Sciatic nerve (tissue), 2 donors: ENCODE measurements around the gene ARID3A. TPM values are rescaled to one million over a fixed set of nuclear protein-coding genes. Genes with fewer than 3 reads are reported as not detected.
A peak's percentile ranks its signal among the peaks of the same experiment; 100 is the strongest.
"Not testable (repeated sequence)": the region's sequence is repeated elsewhere in the genome, so short reads cannot be mapped to it uniquely, and the experiment has no call there.

Source experiments
- ATAC-seq: fragments of 200-7000 bp; cut with Tn5 transposase; one replicate; pipeline ENCODE4 v1.9.1; 2020; ENCODE audit warnings: mild to moderate bottlenecking, moderate library complexity
- DNase-seq: peaks from one replicate; pipeline ENCODE4 v3.0.0-alpha.2; 2020; ENCODE audit warnings: low spot score
- intact Hi-C: fragments of 100-400 bp; cut with DNase I; formaldehyde crosslinking; loops from one replicate; pipeline ENCODE4 v1.14.2; 2022
- total RNA-seq: library from RNA; stranded (reverse); fragmentation: NEBNext Ultra II Directional; extraction: Animal tissue kit (Norgen Biotek cat#: 25700); gene quantifications from one replicate; pipeline ENCODE4 v1.2.1, GENCODE V29; 2021
- donor health status: DM: no; HTN: no; CAD: no.
- donor health status: DM: no; HTN: no; CAD: no.

ARID3A gene
- total RNA-seq, 1 donor from 2014 or later = 13.6 TPM

DNA sequence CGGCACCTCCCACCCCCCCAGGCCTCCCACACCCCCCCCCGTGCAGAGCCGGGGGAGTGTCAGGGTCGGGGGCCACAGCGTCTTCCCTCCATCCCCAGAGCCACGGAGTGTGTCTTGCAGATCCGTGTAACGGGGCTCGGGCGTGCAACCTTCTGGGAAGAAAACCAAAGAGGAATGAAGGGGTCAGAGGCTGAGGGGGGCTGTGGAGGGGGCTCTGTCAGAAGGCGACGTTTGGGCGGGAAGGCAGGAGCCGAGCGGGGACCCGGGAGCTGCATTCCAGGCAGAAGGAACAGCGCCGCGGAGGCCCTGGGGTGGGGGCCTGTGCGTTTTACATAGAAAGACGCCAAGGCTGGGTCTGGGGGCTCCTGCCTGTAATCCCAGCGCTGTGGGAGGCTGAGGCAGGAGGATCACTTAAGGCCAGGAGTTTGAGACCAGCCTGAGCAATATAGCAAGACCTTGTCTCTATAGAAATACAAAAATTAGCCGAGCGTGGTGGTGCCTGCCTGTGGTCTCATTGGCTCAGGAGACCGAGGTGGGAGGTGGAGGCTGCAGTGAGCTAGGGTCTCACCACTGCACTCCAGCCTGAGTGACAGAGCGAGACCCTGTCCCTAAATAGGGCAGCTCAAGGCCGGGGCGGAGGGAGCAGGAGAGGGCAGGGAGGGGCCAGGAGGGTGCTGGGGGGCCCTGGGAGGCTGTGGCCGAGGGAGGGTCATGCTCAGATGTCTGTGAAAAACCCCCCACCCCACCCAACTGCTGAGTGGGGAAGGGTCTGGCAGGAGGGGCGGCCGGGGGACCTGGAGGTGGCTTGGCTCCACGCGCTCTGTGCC, 27.8 kb downstream of the ARID3A start:
- intact Hi-C loops = no loop called here
- ATAC-seq (peak; percentile 18), DNase-seq (no peak)

DNA sequence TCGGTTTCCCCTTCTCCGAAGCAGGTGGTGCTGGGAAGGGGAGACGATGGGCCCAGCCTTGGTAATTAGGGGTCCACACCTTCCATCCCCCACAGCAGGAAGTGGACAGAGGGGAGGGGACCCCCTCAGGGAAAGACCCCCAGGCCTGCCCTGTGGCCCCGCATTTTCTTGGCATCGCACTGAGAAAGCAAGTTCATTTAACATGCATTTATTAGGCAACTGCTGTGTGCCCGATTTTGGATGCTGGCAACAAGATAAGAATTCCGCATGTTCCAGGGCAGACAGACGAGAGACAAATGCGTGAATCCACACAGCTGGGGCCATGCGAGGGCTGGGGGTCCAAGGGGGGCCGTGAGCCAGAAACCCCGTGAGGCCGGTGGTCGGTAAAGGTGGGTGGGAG, 28.4 kb downstream of the ARID3A start:
- intact Hi-C loops = no loop called here
- DNase-seq = no peak
- ATAC-seq = no peak

DNA sequence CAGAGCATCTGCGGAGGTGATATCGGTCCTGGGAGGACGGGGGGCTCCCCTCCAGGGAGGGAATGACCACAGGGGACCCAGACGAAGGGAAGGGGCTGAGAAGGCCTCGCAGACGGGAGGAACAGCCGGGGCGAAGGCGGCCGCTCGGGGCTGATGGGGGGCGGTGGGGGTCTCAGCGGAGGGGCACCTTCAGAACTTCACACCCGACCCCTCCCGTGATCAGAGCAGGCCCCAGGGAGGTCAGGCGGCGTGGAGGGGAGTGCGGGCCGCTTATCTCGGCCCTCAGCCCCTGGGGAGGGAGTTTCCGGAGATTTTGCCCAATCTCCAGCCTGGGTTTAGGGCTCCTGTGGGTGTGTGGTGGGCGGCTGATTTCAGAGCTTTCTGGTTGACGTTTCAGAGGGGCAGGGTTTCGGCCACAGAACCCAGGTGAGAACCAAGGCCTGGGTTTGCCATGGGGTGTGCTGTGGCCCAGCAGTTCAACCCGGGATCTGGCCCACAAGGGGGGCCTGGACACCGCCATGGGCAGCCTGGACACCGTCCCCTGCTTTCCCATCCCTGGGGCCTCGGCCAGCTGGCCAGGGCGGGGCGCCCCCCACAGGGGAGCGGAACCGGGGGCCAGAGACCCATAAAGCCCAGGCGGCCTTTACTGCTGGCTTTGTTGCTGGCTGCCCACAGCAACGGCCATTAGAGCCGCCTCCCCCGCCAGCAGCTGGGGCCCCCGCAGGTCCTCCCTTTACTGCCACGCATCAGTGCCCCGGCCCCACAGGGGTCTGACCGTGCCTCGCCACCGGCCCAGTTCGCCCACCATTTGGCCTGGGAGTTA, 29.0 kb downstream of the ARID3A start:
- ATAC-seq (peak; percentile 44), DNase-seq (no peak)
- intact Hi-C loops = no loop called here

DNA sequence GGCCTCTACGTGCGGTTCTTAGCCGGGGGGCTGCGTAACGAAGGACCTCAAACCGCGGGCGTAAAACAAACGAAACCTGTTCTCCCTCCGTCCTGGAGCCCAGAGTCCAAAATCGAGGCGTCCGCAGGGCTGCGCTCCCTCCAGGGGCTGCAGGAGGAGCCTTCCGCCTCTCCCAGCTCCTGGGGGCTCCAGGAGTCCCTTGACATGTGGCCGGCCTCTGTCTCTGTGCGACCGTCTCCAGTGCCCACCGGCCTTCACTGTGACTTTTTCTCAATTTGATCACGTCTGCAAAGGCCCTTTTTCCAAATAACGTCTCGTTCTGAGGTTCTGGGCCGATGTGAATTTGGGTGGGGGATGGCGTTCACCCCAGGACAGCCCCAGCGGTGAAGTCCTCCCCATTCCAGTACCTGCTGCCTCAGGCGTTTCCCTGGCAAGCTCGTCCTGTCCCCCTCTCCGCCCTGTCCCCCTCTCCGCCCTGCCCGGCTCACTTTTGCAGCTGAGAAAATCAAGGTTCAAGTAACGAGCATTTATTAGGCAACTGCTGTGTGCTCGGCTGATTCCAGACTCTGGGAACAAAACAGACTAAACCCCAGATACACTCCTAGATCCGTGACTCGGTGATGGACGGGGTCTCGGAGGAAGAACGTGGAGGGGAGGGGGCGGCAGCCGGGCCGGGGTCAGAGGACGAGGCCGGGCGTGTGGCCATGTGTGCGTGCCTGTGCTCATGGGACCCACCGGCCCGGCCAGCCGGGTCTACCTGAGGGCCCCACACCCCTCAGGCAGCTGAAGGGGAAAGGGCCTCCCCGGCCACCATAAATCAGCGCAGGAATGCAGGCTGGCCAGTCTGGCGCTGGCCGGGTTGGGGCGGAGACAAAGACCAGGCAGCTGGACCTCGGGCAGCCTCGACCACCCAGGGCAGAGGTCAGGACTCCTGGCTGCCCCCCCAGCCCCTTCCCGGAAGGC, 30.2 kb downstream of the ARID3A start:
- intact Hi-C loops = no loop called here
- no peak for ATAC-seq
- DNase-seq = no peak

DNA sequence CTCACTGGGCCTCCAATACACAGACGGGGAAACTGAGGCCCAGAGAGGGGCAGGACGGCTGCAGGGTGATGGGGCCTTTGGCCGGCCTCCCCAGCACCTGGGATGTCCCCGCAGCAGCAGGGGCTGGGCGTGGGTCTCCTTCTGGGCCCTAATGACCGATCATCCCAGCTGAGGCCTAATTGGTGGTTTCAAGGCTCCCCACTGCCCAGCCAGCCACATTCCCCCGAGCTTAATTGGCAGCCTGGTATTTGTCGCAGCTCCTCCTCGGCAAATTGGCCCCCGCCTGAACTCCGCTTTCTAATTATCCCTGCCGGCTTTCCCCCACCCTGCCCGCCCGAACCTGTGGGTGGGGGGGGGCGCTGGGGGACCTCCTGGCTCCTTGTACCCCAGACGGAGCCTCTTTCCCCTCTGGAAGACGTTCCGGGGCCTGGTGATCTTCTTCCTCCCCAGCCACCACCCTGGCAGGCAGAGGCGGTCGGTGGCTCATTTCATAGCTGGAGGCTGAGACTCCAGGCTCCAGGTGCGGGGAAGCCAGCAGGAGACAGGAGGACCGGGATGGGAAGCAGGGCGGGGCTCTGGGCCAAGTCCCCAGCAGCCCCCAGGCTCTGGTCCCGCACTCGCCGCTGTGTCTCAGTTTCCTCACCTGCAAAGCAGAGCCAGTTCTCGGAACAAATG, 31.1 kb downstream of the ARID3A start:
- no peak for DNase-seq
- no peak for ATAC-seq
- intact Hi-C loops = no loop called here

DNA sequence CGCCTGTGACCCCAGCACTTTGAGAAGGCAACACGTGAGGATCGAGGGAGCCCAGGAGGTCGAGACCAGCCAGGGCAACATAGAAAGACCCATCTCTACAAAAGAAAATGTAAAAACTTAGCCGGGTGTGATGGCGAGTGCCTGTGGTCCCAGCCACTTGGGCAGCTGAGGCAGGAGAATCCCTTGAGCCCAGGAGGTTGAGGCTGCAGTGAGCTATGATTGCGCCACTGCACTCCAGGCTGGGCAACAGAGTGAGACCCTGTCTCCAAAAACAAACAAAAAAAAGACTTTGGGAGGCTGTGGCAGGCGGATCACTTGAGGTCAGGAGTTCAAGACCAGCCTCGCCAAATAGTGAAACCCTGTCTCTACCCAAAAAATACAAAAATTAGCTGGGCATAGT, 31.7 kb downstream of the ARID3A start:
- intact Hi-C loops, DNase-seq, ATAC-seq: not testable (repeated sequence)

DNA sequence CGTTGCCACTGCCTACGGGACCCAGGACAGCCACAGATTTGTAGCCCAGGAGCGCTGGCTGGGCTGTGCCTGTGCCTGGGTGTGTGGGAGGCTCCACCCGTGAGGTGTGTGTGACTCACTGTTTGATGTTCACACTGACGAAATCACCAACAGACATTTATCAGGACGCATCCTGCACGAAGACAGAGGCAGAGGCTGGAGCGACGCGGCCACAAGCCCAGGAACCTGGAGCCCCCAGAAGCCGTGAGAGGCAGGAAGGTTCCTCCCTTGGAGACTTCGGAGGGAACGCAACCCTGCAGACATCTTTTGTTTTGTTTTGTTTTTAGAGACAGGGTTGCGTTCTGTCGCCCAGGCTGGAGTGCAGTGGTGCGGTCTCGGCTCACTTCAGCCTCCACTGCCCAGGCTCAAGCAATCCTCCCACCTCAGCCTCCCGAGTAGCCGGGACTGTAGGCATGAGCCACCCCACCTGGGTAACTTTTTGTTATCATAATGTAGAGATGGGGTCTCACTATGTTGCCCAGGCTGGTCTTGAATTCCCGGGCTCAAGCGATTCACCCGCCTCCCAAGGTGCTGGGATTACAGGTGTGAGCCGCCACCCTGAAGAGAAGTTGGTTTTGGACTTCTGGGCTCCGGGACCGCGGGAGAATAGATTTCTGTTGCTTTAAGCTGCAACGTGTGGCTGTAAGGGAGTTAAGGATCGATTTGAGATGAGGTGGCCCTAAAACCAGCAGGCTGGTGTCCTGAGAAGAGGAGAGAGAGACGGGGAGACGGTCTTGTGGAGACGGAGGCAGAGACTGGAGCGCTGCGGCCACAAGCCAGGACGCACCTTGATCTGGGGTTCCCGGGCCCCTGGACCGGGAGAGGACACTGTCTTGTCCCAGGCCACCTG, 33.4 kb downstream of the ARID3A start:
- DNase-seq (no peak), ATAC-seq (no peak)
- intact Hi-C loops = no loop called here

DNA sequence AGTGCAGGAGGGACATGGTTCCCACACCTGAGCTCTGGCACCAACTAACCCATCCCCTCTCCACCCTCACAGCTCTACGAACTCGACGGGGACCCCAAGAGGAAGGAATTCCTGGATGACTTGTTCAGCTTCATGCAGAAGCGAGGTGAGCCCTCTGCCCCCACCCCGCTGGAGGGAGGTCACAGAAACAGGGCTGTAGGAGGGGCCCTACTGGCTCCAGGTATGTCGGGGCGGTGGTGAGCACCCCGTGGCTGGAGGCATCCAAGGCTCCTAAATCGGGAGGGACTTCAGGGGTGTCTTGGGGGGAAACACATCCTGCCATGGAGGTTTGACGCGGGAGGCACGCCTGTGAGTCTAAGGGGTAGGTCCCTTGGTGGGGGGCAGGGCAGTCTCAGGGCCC, 34.2 kb downstream of the ARID3A start:
- no peak for DNase-seq
- intact Hi-C loops = no loop called here
- no peak for ATAC-seq

DNA sequence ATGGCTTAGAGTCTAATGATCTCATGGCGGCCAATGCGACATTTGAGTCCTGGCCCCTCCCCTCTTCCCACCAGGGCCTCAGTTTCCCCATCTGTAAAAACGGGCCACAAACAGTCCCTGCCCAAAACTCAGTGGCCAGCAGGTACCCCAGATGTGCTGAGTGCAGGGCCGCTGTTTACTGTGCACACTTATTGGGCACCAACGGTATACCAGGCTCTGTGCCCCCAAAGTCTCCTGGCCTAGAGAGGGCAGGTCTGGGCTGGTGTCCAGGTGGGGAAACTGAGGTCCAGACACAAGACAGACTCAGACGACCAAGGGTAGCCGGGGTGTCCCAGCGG, 34.7 kb downstream of the ARID3A start:
- intact Hi-C loops = no loop called here

DNA sequence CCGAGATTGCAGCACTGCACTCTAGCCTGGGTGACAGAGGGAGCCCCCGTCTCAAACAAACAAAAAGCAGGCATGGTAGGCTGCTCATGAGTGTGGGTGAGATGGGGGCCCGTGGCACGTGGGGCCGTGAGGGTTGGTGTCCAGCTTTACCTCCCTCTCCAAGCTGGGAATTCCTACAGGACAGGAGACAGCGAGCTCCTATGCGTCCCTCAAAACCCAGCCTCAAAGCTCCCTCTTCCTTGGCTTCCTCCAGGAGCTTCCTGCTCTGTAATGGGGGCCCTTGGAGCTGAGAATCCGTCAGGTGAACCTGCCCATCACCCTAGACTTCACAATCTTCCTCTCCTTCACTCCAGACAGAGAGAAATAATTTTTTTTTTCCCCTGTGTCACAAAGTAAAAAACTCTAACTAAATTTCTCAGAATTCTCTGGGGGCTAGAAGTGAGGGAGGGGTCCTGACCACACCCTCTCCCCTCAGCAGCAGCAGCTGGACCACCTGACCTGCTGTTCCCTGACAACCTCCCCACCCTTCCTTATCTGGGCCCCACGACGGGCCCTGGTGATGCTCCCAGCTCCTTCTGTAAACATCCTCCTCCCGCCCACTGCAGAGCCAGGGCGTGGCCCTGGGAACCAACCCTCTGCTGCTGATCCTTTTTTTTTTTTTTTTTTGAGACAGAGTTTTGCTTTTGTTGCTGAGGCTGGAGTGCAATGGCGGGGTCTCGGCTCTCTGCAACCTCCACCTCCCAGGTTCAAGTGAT, 36.2 kb downstream of the ARID3A start:
- DNase-seq (no peak), ATAC-seq (peak; percentile 13)
- intact Hi-C loops = no loop called here

More for the DNA sequence above, 34.7 kb downstream of the ARID3A start:
- DNase-seq (no peak), ATAC-seq (no peak)

DNA sequence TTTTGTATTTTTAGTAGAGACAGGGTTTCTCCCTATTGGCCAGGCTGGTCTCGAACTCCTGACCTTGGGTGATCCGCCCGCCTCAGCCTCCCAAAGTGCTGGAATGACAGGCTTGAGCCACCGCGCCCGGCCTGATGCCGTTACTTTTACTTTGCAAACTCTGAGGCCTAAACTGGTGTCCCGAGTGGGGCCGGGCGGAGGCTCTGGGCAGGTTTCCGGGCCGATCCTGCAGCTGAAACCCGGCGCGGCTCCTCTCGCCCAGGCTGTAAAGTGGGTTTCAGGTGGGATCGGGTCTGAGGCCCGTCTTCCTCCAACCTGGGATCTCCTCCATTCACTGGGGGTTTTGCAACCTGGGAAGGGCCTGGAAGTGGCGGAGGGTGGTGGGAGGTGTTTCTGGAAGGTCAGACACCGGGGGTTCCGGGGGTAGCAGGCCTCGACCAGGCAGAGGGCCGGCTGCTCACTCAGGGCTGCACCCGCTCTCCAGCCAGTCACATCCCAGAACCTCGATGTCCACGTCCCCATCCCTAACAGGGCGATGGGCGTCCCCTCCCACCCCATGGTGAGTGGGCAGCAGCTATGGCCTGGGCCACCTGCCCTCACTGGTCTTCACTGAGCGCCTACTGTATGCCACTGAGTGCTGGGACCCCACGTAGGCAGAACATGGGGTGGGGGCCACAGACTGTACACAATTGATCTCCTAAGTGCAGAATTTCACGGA, 37.0 kb downstream of the ARID3A start:
- DNase-seq = no peak
- intact Hi-C loops = no loop called here

DNA sequence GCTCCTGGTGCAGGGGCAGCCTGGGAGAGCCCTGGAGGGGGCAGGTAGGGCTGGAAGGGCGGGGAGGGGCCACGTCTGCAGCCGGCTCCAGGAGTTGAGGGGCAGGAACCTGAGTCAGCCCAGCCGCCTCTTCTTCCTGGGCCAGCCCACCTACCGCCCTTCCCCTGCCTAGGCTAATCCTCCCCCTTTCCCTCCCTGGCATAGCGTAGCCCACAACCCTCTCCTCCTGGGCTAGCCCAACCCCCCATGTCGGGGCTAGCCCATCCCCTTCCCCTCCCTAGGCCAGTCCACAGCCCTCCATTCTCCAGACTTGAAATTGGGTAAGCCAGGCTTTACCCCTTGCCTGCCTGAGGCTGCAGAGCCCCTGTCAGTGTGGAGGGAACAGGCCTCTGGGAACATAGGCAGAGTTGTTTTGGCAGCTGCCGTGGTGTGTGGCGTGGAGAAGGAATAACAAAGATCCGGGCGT, 37.7 kb downstream of the ARID3A start:
- DNase-seq = no peak
- intact Hi-C loops = no loop called here

More for the DNA sequence above, 37.0 kb downstream of the ARID3A start:
- ATAC-seq = no peak

DNA sequence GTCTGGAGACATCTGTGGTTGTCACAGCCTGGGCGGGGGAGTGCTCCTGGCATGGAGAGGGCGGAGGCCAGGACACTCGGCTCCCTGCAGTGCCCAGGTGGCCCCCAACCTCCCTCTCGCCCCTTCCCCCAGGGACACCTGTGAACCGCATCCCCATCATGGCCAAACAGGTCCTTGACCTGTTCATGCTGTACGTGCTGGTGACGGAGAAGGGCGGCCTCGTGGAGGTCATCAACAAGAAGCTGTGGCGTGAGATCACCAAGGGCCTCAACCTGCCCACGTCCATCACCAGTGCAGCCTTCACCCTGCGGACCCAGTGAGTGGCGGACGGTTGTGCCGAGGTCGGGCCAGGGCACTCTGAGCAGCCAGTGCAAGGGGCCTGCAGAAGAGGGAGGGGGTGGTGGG, 38.3 kb downstream of the ARID3A start:
- DNase-seq (no peak), ATAC-seq (no peak)

More for the DNA sequence above, 37.7 kb downstream of the ARID3A start:
- ATAC-seq = peak; percentile 11

DNA sequence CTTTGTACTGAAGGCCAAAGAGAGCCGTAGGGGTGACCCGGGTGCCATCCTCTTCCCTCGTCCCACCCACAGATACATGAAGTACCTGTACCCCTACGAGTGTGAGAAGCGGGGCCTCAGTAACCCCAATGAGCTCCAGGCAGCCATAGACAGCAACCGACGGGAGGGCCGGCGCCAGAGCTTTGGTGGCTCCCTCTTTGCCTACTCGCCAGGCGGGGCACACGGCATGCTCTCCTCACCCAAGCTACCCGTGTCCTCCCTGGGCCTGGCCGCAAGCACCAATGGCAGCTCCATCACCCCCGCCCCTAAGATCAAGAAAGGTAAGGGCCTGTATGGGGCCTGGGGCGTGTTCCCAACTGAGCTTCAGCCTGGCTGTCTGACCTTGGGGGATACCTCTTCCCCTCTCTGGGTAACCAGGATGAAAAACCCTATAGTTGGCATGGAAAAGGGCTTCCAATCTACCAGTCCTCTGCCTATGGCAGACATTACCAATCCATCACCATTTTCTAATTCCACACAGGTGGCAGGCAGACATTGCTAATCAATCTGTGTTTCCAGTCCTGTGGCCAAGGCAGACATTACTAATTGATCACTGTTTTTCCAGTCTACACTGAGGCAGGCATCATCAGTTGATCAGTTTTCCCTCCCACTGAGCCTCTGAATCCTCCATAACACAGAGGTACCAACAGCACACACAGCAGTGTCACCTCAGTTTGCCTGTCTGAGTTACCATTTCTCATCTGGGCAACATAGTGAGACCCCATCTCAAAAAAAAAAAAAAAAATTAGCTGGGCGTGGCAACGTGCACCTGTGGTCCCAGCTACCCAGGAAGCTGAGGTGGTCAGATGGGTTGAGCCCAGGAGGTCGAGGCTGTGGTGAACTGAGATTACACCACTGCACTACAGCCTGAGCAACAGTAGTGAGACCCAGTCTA, 39.2 kb downstream of the ARID3A start:
- DNase-seq (no peak), ATAC-seq (no peak)
- intact Hi-C loops = no loop called here

More for the DNA sequence above, 38.3 kb downstream of the ARID3A start:
- intact Hi-C loops = no loop called here

DNA sequence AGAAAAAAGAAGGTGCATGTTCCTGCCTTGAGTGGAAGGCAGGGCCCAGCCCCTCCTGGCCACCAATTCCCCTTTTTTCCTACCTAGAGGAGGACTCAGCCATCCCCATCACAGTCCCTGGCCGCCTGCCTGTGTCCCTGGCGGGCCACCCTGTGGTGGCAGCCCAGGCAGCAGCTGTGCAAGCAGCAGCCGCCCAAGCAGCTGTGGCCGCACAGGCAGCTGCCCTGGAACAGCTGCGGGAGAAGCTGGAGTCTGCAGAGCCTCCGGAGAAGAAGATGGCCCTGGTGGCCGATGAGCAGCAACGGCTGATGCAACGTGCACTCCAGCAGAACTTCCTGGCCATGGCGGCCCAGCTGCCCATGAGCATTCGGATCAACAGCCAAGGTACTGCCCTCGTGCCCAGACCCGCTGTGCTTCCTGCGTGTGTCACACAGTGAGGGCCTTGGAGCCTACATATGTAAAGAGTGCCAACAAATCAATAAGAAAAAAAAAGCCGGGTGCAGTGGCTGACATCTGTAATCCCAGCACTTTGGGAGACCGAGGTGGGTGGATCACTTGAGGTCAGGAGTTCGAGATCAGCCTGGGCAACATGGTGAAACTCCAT, 40.8 kb downstream of the ARID3A start:
- no peak for DNase-seq
- intact Hi-C loops = no loop called here
- no peak for ATAC-seq
